Choroid plexus epithelial cell (primary cell): ENCODE measurements around the gene SPRED1.

Experiments
- DNase-seq: peaks from one replicate; pipeline ENCODE4 v3.0.0-alpha.2; 2010; ENCODE audit warnings: low read depth
- H3K4me3 ChIP-seq: 2 replicates; pipeline ENCODE4 v1.5.1; 2011; ENCODE audit warnings: low read depth, mild to moderate bottlenecking, control low read depth, low read length, moderate library complexity
- TF ChIP-seq, protein P1 (sequence below): conservative IDR thresholded peaks from 2 replicates; pipeline ENCODE4 v1.5.1; 2011; ENCODE audit warnings: low read depth, mild to moderate bottlenecking, control low read depth, inconsistent platforms, low read length, moderate library complexity

Gene SPRED1

GRCh38 chr15:38389924-38390542 lies 137.4 kb downstream of the SPRED1 start:
- TF ChIP-seq, protein P1, sequence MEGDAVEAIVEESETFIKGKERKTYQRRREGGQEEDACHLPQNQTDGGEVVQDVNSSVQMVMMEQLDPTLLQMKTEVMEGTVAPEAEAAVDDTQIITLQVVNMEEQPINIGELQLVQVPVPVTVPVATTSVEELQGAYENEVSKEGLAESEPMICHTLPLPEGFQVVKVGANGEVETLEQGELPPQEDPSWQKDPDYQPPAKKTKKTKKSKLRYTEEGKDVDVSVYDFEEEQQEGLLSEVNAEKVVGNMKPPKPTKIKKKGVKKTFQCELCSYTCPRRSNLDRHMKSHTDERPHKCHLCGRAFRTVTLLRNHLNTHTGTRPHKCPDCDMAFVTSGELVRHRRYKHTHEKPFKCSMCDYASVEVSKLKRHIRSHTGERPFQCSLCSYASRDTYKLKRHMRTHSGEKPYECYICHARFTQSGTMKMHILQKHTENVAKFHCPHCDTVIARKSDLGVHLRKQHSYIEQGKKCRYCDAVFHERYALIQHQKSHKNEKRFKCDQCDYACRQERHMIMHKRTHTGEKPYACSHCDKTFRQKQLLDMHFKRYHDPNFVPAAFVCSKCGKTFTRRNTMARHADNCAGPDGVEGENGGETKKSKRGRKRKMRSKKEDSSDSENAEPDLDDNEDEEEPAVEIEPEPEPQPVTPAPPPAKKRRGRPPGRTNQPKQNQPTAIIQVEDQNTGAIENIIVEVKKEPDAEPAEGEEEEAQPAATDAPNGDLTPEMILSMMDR: peak; percentile 89
- no peak overlapping the region for H3K4me3 ChIP-seq
- DNase-seq: peak; percentile 78

DNA sequence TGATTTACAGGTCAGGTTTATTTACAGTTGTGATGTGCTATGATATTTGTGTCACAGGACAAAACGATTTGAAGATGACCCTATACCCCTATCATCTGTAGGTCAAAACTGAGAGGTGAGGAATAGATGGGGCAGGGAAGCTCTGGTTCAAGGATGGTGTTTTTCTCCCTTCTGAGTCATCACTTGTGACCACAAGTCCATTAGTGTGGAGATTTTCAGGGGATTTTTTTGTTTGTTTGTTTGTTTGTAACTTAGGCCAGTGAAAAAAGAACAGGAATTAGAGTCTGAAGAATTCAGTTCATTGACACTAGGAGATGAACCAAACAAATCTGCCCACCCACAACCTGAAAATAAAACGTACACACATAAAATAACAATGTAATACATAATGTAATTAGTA lies 138.6 kb downstream of the SPRED1 start:
- TF ChIP-seq, protein P1: no peak
- H3K4me3 ChIP-seq: no peak overlapping the region

GRCh38 chr15:38398134-38398533 lies 145.5 kb downstream of the SPRED1 start:
- TF ChIP-seq, protein P1: no peak
- H3K4me3 ChIP-seq: no peak overlapping the region
- DNase-seq: peak; percentile 94

More for the DNA sequence above, 138.6 kb downstream of the SPRED1 start:
- peak; percentile 48 for DNase-seq

GRCh38 chr15:38401106-38401505 lies 148.5 kb downstream of the SPRED1 start:
- H3K4me3 ChIP-seq: no peak overlapping the region
- TF ChIP-seq, protein P1: no peak
- DNase-seq: peak; percentile 20

GRCh38 chr15:38401701-38402100 lies 149.1 kb downstream of the SPRED1 start:
- peak; percentile 9 for DNase-seq

GRCh38 chr15:38406436-38406835 lies 153.8 kb downstream of the SPRED1 start:
- TF ChIP-seq, protein P1: no peak
- H3K4me3 ChIP-seq: no peak overlapping the region
- peak; percentile 7 for DNase-seq

More at GRCh38 chr15:38401701-38402100, 149.1 kb downstream of the SPRED1 start:
- H3K4me3 ChIP-seq: no peak overlapping the region
- TF ChIP-seq, protein P1: no peak
